GM12878 (cell line): ENCODE data around the gene TRIM28. TPM values are rescaled to one million over a fixed set of nuclear protein-coding genes. Genes with fewer than 3 reads are reported as not detected.

ENCODE experiments used
- ATAC-seq: fragments of 200-7000 bp; cut with Tn5 transposase; 3 replicates; pipeline ENCODE4 v1.9.1; 2020; ENCODE audit warnings: mild to moderate bottlenecking, moderate library complexity
- BruUV-seq: library from RNA; stranded (reverse); fragments of 400-500 nt; replicated peaks from 2 replicates; lab custom pipeline; 2021; lab: Mats Ljungman, UMichigan
- CTCF ChIA-PET: fragments of 300-600 bp; sonication (Branson Sonifier 250); formaldehyde crosslinking; extraction: SDS; loops from one replicate; lab custom pipeline; 2021; ENCODE audit warnings: inconsistent platforms; lab: Yijun Ruan, JAX
- POLR2A ChIA-PET: fragments of 350-600 bp; formaldehyde crosslinking; extraction: SDS; loops from one replicate; lab custom pipeline; 2021; ENCODE audit warnings: inconsistent platforms; lab: Charles Lee
- RAD21 ChIA-PET: fragments of 300-600 bp; sonication (Branson Sonifier 250); formaldehyde crosslinking; loops from one replicate; lab custom pipeline; 2023; ENCODE audit warnings: antibody characterized with exemption; ENCODE audit not compliant: unreplicated experiment; lab: Charles Lee
- SMC1A ChIA-PET: fragments of 300-600 bp; sonication (Branson Sonifier 250); formaldehyde crosslinking; loops from one replicate; lab custom pipeline; 2023; ENCODE audit not compliant: unreplicated experiment, uncharacterized antibody; lab: Charles Lee
- DNase-seq: peaks from one replicate; pipeline ENCODE4 v3.0.0-alpha.2; 2011; ENCODE audit warnings: low read depth, low spot score
- FAIRE-seq: peaks from 3 replicates; lab custom pipeline; 2011; peaks lifted over from hg19 to GRCh38; lab: Jason Lieb, UNC
- H2AFZ ChIP-seq: 2 replicates; pipeline ENCODE4 v1.6.0; 2011; ENCODE audit warnings: low read depth, low read length, control low read depth; ENCODE audit not compliant: control insufficient read depth
- H3K27ac ChIP-seq: 2 replicates; pipeline ENCODE4 v1.5.1; 2011; ENCODE audit warnings: control low read depth; ENCODE audit not compliant: control insufficient read depth, insufficient read depth
- H3K27me3 ChIP-seq, 2 experiments: replicated peaks in 1 of 2; 2 replicates each; pipeline versions ENCODE4 v1.6.0 to v1.6.1; 2011; ENCODE audit warnings: low read length in 1 of 2; ENCODE audit not compliant: control insufficient read depth in 2 of 2, insufficient read depth in 2 of 2
- H3K36me3 ChIP-seq, 2 experiments: 2 replicates each; pipeline ENCODE4 v1.5.1; 2011; ENCODE audit warnings: low read length in 1 of 2; ENCODE audit not compliant: control insufficient read depth in 2 of 2, insufficient read depth in 2 of 2
- H3K4me1 ChIP-seq: 2 replicates; pipeline ENCODE4 v1.6.1; 2011; ENCODE audit warnings: mild to moderate bottlenecking, low read length, moderate library complexity, mixed read lengths; ENCODE audit not compliant: control insufficient read depth, insufficient read depth
- H3K4me2 ChIP-seq: 2 replicates; pipeline ENCODE4 v1.6.0; 2011; ENCODE audit warnings: control low read depth; ENCODE audit not compliant: control insufficient read depth, insufficient read depth
- H3K4me3 ChIP-seq: fragments of 200-600 bp; sonication (generic); 2 replicates; pipeline ENCODE4 v1.5.1; 2016
- H3K79me2 ChIP-seq: 2 replicates; pipeline ENCODE4 v1.6.0; 2011; ENCODE audit warnings: low read length; ENCODE audit not compliant: control insufficient read depth, insufficient read depth
- H3K9ac ChIP-seq: 2 replicates; pipeline ENCODE4 v1.8.0; 2011; ENCODE audit warnings: low read length, control low read depth, mixed read lengths; ENCODE audit not compliant: control insufficient read depth, insufficient read depth
- H3K9me3 ChIP-seq: replicated peaks from 3 replicates; pipeline ENCODE4 v1.5.1; 2011; ENCODE audit warnings: mild to moderate bottlenecking, low read length; ENCODE audit not compliant: control insufficient read depth, insufficient read depth
- H4K20me1 ChIP-seq: 2 replicates; pipeline ENCODE4 v1.6.0; 2011; ENCODE audit not compliant: control insufficient read depth, insufficient read depth
- BACH1 ChIP-seq: fragments of 450-650 bp; IDR thresholded peaks from 2 replicates; pipeline ENCODE4 v1.6.1; 2017; ENCODE audit warnings: mild to moderate bottlenecking, borderline replicate concordance
- CREB1 ChIP-seq: IDR thresholded peaks from 2 replicates; pipeline ENCODE4 v1.6.1; 2012; ENCODE audit warnings: low read depth, mild to moderate bottlenecking, inconsistent platforms
- GATAD2B ChIP-seq: fragments of 450-650 bp; conservative IDR thresholded peaks from 2 replicates; pipeline ENCODE4 v1.6.1; 2017; ENCODE audit warnings: low read depth, mild to moderate bottlenecking, moderate library complexity
- MEF2A ChIP-seq: IDR thresholded peaks from 2 replicates; pipeline ENCODE4 v1.6.1; 2011; ENCODE audit warnings: low read depth, mild to moderate bottlenecking, low read length, moderate library complexity; ENCODE audit not compliant: insufficient read depth
- POLR2AphosphoS5 ChIP-seq: IDR thresholded peaks from 2 replicates; pipeline ENCODE4 v1.6.1; 2011; ENCODE audit warnings: mild to moderate bottlenecking, low read length, inconsistent platforms
- RCOR1 ChIP-seq: conservative IDR thresholded peaks from 2 replicates; pipeline ENCODE4 v1.6.1; 2012; ENCODE audit warnings: low read depth, low read length, improper control_type of control experiment
- SP1 ChIP-seq: IDR thresholded peaks from one replicate; pipeline ENCODE4 v1.6.1; 2011; ENCODE audit warnings: low read depth, low read length
- SPI1 ChIP-seq: IDR thresholded peaks from 2 replicates; pipeline ENCODE4 v1.6.1; 2011; ENCODE audit warnings: low read depth, mild to moderate bottlenecking, low read length, moderate library complexity, borderline replicate concordance; ENCODE audit not compliant: insufficient read depth
- WGBS: methylation state at CpG from one replicate; pipeline ENCODE4 v1.1.6; 2016; ENCODE audit warnings: low lambda C conversion rate; ENCODE audit not compliant: insufficient replicate concordance, insufficient coverage; ENCODE audit errors: missing lambda C conversion rate; 5-methylcytosine and 5-hydroxymethylcytosine counted together
- in situ Hi-C: fragments of 300-500 bp; cut with MboI; formaldehyde crosslinking; loops from 9 replicates; pipeline ENCODE4 v1.14.3; 2018; ENCODE audit warnings: mixed read lengths
- intact Hi-C: fragments of 100-400 bp; cut with micrococcal nuclease; formaldehyde crosslinking; loops from one replicate; pipeline ENCODE4 v1.14.2; 2022; ENCODE audit not compliant: unreplicated experiment
- polyA plus RNA-seq, 11 experiments: library from polyadenylated mRNA; depleted of rRNA in 4 of 11; unstranded in 6 of 11; stranded (reverse) in 5 of 11; fragments of >200 nt; fragmentation: Nextera tagmentation in 4 of 11; fragmentation: Illumina TruSeq in 1 of 11; extraction: Ambion mirVana in 4 of 11; extraction: Trizol in 1 of 11; gene quantifications; 1 replicate in 1 of 11; 2 replicates in 10 of 11; pipeline versions ENCODE4 v1.2.1 to v1.2.3, GENCODE V29; 2011 to 2016; ENCODE audit warnings: inconsistent platforms in 2 of 11, missing spikeins in 2 of 11, low read depth in 1 of 11
- total RNA-seq, 4 experiments: library from RNA; depleted of rRNA in 3 of 4; stranded (reverse); fragments of >200 nt in 3 of 4; fragmentation: Illumina TruSeq in 1 of 4; extraction: Trizol in 1 of 4; gene quantifications; 2 replicates each; pipeline versions ENCODE4 v1.2.1 to v1.2.3, GENCODE V29; 2013 to 2021
- TF ChIP-seq, protein P1 (sequence below): fragments of 450-650 bp; IDR thresholded peaks from 2 replicates; pipeline ENCODE4 v1.6.1; 2018; ENCODE audit warnings: borderline replicate concordance, mild to moderate bottlenecking; ENCODE audit not compliant: partially characterized antibody
- TF ChIP-seq, protein P2 (sequence below): fragments of 450-650 bp; IDR thresholded peaks from 2 replicates; pipeline ENCODE4 v1.6.1; 2017; ENCODE audit warnings: mild to moderate bottlenecking
- TF ChIP-seq, protein P3 (sequence below): IDR thresholded peaks from 2 replicates; pipeline ENCODE4 v1.6.1; 2011; ENCODE audit warnings: mild to moderate bottlenecking, low read depth, low read length, moderate library complexity; ENCODE audit not compliant: insufficient replicate concordance

The TRIM28 gene
- total and polyA plus RNA-seq, 10 of the 15 experiments (the other 5 are each of a cell fraction or from before 2014, with no cell fraction given) = 5.0 to 650 (median 296) TPM

DNA sequence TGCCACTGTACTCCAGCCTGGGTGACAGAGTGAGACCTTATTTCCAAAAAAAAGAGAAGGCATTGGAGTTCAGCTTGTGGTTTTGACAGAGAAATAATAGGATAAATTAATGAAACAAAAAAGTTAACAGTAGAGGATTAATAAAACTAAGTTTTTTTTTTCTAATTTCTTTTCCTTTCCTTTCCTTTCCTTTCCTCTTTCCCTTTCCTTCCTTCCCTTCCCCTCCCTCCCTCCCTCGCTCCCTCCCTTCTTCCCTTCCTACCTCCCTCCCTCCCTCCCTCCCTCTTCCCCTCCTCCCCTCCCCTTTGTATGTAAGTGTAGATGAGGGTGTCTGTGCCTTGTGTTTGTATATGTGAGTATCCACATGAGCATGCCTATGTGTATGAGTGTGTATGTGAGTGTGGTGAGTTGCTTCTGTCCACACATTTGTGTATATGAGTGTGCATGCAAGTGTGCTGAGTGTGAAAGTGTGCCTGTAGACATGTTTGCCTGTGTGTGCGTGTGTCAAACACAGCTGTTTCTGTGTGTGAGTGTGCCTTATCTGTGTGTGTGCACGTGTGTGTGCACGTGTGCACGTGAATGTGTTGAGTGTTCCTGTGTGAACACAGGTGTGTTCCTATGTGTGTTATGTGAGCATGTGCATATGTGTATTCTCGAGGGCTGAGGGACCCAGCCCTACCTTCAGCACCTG is 41.7 kb downstream of the TRIM28 start:
- 83% methylated on average over 5 of the region's 6 CpGs for WGBS
- Histone ChIP-seq H3K4me2 (peak overlapping the region; percentile 55; the same call in 1 of the 2 replicates), H3K4me3 (no peak overlapping the region), H3K27ac (no peak overlapping the region), H3K9ac (no peak overlapping the region), H4K20me1 (no peaks in the 10 kb centered on the region), H3K27me3 (no peaks in the 10 kb centered on the region), H2AFZ (no peak overlapping the region), H3K79me2 (no peaks in the 10 kb centered on the region), H3K36me3 (peaks cover 0 to 4% of the 10 kb centered on the region in 2 experiments; a peak in 3 of 4 replicates), H3K4me1 (peaks cover 4% of the 10 kb centered on the region; the same call in 1 of the 2 replicates)
- FAIRE-seq = no peak
- SMC1A ChIA-PET = interaction anchor here (1.7 kb wide), 1 partner anchor 72 kb away, joined by 3 read pairs; no protein-coding TSS in a partner anchor
- POLR2A ChIA-PET = interaction anchor here (1.0 to 1.7 kb wide), 2 partner anchors 9 to 24 kb away, joined by 3 read pairs; no protein-coding TSS in a partner anchor
- in situ Hi-C loops (no loop called here), intact Hi-C loops (no loop called here)
- CTCF ChIA-PET = interaction anchor here (1.2 to 1.4 kb wide), 3 partner anchors 10 to 71 kb away, joined by 3 read pairs; no protein-coding TSS in a partner anchor
- no peak for ATAC-seq
- DNase-seq = no peak
- TF ChIP-seq SP1 (no peak), GATAD2B (no peak), SPI1 (no peak), BACH1 (no peak), RCOR1 (no peak), MEF2A (no peak), POLR2AphosphoS5 (no peak), CREB1 (no peak)
- TF ChIP-seq, protein P1, sequence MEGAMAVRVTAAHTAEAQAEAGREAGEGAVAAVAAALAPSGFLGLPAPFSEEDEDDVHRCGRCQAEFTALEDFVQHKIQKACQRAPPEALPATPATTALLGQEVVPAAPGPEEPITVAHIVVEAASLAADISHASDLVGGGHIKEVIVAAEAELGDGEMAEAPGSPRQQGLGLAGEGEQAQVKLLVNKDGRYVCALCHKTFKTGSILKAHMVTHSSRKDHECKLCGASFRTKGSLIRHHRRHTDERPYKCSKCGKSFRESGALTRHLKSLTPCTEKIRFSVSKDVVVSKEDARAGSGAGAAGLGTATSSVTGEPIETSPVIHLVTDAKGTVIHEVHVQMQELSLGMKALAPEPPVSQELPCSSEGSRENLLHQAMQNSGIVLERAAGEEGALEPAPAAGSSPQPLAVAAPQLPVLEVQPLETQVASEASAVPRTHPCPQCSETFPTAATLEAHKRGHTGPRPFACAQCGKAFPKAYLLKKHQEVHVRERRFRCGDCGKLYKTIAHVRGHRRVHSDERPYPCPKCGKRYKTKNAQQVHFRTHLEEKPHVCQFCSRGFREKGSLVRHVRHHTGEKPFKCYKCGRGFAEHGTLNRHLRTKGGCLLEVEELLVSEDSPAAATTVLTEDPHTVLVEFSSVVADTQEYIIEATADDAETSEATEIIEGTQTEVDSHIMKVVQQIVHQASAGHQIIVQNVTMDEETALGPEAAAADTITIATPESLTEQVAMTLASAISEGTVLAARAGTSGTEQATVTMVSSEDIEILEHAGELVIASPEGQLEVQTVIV = no peak
- TF ChIP-seq, protein P2, sequence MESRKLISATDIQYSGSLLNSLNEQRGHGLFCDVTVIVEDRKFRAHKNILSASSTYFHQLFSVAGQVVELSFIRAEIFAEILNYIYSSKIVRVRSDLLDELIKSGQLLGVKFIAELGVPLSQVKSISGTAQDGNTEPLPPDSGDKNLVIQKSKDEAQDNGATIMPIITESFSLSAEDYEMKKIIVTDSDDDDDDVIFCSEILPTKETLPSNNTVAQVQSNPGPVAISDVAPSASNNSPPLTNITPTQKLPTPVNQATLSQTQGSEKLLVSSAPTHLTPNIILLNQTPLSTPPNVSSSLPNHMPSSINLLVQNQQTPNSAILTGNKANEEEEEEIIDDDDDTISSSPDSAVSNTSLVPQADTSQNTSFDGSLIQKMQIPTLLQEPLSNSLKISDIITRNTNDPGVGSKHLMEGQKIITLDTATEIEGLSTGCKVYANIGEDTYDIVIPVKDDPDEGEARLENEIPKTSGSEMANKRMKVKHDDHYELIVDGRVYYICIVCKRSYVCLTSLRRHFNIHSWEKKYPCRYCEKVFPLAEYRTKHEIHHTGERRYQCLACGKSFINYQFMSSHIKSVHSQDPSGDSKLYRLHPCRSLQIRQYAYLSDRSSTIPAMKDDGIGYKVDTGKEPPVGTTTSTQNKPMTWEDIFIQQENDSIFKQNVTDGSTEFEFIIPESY = no peak
- TF ChIP-seq, protein P3, sequence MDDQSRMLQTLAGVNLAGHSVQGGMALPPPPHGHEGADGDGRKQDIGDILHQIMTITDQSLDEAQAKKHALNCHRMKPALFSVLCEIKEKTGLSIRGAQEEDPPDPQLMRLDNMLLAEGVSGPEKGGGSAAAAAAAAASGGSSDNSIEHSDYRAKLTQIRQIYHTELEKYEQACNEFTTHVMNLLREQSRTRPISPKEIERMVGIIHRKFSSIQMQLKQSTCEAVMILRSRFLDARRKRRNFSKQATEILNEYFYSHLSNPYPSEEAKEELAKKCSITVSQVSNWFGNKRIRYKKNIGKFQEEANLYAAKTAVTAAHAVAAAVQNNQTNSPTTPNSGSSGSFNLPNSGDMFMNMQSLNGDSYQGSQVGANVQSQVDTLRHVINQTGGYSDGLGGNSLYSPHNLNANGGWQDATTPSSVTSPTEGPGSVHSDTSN = no peak
- TF ChIP-seq, all 136 proteins: peak for 0
- H3K9me3 ChIP-seq = no peaks in the 10 kb centered on the region
- RAD21 ChIA-PET = interaction anchor here (0.8 to 1.3 kb wide), 2 partner anchors 10 to 66 kb away, joined by 3 read pairs; partner anchors contain the start of gene ZBTB45
- BruUV-seq = no TSS peak
